GM23338 (cell line): ENCODE results near the gene INS.

ENCODE experiments used
- CREB1 ChIP-seq: fragments of 250-450 bp; sonication (Bioruptor Pico); IDR thresholded peaks from 2 replicates; pipeline ENCODE4 v1.5.0; 2020; ENCODE audit warnings: low read depth, mild to moderate bottlenecking, moderate library complexity
- CTCF ChIP-seq, 2 experiments: fragments of 200-600 bp in 1 of 2; sonication (generic) in 1 of 2; conservative IDR thresholded peaks; 2 replicates each; pipeline versions ENCODE4 v1.5.1 to v1.6.1; 2016 to 2017; ENCODE audit warnings: antibody characterized with exemption in 2 of 2, low read depth in 2 of 2, mild to moderate bottlenecking in 2 of 2, moderate library complexity in 1 of 2
- ETS1 ChIP-seq: IDR thresholded peaks from 2 replicates; pipeline ENCODE4 v1.6.1; 2016; ENCODE audit warnings: antibody characterized with exemption
- EZH2 ChIP-seq: fragments of 200-600 bp; sonication (generic); IDR thresholded peaks from one replicate; pipeline ENCODE4 v1.8.0; 2017; ENCODE audit warnings: antibody characterized with exemption, mild to moderate bottlenecking, low read depth; ENCODE audit not compliant: unreplicated experiment
- EZH2phosphoT487 ChIP-seq: fragments of 200-600 bp; sonication (generic); IDR thresholded peaks from one replicate; pipeline ENCODE4 v1.8.1; 2018; ENCODE audit warnings: antibody characterized with exemption; ENCODE audit not compliant: unreplicated experiment
- JUNB ChIP-seq: IDR thresholded peaks from one replicate; pipeline ENCODE4 v1.6.1; 2016; ENCODE audit warnings: antibody characterized with exemption; ENCODE audit not compliant: unreplicated experiment
- NANOG ChIP-seq: IDR thresholded peaks from 2 replicates; pipeline ENCODE4 v1.6.1; 2016; ENCODE audit warnings: antibody characterized with exemption, borderline replicate concordance
- POLR2AphosphoS5 ChIP-seq: IDR thresholded peaks from 2 replicates; pipeline ENCODE4 v1.6.1; 2016; ENCODE audit warnings: antibody characterized with exemption, low read depth
- REST ChIP-seq: IDR thresholded peaks from one replicate; pipeline ENCODE4 v1.6.1; 2018; ENCODE audit warnings: antibody characterized with exemption; ENCODE audit not compliant: unreplicated experiment
- ZNF331 ChIP-seq: fragments of 250-450 bp; sonication (Bioruptor Pico); IDR thresholded peaks from 2 replicates; pipeline ENCODE4 v1.5.0; 2020; ENCODE audit warnings: low read depth, mild to moderate bottlenecking, moderate library complexity

- TF ChIP-seq CTCF (conservative IDR thresholded peaks at IDR 0.05; ENCODE audit: low read depth in 2 of 2) (no peak), POLR2AphosphoS5 (no peak), REST (no peak), ZNF331 (CRISPR knock-in tag) (no peak), ETS1 (no peak), EZH2phosphoT487 (no peak), CREB1 (CRISPR knock-in tag) (no peak), JUNB (no peak), EZH2 (no peak), NANOG (no peak)
These were observed 49.5 kb upstream of the INS start for GRCh38 chr11:2210366-2211112.
